HuH-7.5 (cell line): ENCODE results near the gene AACS.
"Not testable (repeated sequence)": the region's sequence is repeated elsewhere in the genome, so short reads cannot be mapped to it uniquely, and the experiment has no call there.

Experiments
- DNase-seq: peaks from one replicate; pipeline ENCODE4 v3.0.0; 2011; ENCODE audit warnings: low spot score

The AACS gene, protein sequence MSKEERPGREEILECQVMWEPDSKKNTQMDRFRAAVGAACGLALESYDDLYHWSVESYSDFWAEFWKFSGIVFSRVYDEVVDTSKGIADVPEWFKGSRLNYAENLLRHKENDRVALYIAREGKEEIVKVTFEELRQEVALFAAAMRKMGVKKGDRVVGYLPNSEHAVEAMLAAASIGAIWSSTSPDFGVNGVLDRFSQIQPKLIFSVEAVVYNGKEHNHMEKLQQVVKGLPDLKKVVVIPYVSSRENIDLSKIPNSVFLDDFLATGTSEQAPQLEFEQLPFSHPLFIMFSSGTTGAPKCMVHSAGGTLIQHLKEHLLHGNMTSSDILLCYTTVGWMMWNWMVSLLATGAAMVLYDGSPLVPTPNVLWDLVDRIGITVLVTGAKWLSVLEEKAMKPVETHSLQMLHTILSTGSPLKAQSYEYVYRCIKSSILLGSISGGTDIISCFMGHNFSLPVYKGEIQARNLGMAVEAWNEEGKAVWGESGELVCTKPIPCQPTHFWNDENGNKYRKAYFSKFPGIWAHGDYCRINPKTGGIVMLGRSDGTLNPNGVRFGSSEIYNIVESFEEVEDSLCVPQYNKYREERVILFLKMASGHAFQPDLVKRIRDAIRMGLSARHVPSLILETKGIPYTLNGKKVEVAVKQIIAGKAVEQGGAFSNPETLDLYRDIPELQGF

GRCh38 chr12:125065021-125065918 is at the start of gene AACS:
Gene AACS (plus strand): TSS chr12:125065435. CDS start chr12:125065585, 150 bp downstream.
- peak; percentile 77 for DNase-seq

DNA sequence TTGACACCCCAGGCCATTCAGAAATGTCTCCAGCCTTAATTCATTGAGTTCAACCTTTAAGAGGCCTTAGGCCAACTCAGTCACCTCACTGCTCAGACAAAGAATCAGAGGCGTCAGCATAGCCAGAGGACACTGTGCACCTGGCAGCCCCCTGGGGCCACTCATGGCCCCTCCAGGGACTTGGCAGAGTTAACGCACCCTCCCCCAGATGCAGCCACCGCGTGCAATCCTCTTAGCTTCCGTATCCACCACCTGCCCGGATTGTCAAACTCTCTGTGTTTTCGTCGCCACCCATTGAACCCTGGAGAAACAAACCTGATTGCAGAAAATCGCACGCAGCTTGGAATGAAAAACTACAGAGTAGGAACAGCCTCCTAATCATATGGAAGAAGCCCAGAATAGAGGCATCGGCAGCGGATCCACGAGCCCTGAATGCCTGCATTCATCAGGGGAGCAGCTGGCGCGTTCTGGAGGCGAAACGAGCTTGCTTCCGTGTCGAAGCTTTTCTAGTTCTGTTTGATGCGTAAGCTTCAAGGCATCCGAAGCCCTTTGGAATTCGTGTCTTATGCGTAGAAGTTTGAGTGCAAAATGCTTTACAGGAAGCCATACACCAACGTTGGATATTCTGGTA is 49.4 kb upstream of the AACS start:
- no peak for DNase-seq

DNA sequence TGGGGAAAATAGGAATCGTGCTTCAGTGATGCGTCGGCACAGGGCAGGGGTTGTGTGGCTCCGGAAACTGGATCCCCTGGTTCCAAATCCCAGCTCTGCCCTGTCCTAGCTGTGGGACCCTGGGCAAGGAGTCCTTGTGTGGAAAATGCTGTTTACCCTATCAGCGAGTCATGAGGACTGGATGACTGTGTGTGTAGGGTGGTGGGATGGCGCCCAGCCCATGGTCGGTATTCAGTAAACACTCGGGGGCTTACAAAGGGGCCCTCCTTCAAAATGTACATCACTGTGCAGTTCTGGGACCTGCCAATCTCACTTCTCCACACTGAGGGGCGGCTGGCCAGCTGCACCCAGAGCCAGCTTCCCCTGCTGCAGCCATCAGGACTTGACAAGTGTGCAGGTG is 47.4 kb upstream of the AACS start:
- no peak for DNase-seq

DNA sequence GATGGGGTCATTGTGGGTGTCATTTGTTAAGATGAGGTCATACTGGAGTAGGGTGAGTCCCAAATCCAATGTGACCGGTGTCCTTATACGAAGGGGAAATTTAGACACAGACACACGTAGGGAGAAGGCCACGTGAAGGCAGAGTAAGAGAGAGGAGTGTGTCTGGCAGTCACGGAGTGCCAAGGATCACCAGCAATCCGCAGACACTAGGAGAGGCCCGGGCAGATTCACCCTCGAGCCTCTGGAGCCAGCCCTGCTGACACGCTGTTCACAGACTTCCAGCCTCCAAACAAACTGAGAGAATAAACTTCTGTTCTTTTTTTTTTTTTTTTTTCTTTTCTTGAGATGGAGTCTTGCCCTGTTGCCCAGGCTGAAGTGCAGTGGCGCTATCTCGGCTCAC is 46.9 kb upstream of the AACS start:
- DNase-seq = no peak

- DNase-seq = no peak
These were observed 44.1 kb upstream of the AACS start for GRCh38 chr12:125021096-125021495.

DNA sequence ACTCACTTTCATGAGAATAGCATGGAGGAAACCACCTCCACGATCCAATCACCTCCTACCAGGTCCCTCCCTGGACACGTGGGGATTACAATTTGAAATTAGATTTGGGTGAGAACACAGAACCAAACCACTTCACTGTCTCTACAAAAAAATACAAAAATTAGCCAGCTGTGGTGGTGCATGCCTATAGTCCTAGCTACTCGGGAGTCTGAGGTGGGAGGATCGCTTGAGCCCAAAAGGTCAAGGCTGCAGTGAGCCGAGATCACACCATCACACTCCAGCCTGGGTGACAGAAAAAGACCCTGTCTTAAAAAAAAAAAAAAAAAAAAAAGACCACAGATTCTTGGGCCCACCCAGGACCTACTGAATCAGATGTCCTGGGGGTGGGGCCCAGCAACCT is 43.5 kb upstream of the AACS start:
- no peak for DNase-seq

DNA sequence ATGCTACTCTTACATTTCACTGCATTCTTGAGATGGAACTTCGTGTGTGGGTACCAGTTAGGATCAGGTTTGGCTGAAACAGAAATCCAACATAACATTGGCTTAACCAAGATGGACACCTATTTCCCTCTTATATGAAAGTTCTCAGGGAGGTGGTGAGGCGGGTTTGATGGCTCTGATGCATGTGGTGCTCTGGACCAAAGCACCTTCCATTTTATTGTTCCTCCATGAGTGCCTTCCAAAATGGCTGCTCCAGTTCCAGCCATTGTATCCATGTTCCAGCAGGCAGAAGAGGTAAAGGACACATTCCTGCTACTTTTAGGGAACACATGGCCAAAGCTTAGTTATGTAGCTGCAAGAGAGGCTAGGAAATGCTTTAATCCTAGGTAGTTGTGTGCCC is 42.2 kb upstream of the AACS start:
- DNase-seq = no peak

- no peak for DNase-seq
These were observed 40.2 kb upstream of the AACS start for GRCh38 chr12:125024949-125025563.

- DNase-seq = no peak
These were observed 39.5 kb upstream of the AACS start for GRCh38 chr12:125025606-125026235.

GRCh38 chr12:125028106-125028505 is 37.1 kb upstream of the AACS start:
- no peak for DNase-seq

DNA sequence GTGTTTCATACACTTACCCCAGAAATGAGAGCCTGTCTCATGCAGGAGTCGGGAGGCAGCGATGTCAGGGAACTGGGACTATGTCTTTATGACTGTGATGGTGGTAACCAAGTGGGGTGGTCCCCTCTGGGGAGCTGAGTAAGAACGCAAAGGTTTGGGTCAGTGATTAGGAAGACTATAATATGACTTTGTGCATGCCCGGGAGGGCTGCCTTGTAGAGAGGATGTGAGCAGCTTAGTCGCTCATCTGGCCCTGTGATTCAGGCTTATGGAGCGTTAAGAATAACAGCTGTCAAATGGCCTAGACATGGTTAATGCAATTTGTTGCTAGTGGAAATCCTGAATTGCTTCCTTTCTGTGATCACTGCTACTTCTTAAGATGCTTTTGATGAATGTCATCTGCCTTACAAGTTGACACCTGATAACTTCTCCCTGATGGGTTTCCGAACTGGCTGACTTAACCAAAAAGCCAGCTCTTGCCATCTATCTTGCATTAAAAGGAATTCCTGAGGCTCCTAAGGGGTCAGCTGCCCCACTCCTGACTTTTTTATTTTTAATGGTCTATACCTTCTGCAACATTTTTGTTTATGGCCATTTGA is 35.4 kb upstream of the AACS start:
- no peak for DNase-seq

GRCh38 chr12:125031471-125031870 is 33.8 kb upstream of the AACS start:
- not testable (repeated sequence) for DNase-seq

- no peak for DNase-seq
These were observed 32.6 kb upstream of the AACS start for GRCh38 chr12:125032466-125033152.

GRCh38 chr12:125033288-125033687 is 31.9 kb upstream of the AACS start:
- DNase-seq = no peak

DNA sequence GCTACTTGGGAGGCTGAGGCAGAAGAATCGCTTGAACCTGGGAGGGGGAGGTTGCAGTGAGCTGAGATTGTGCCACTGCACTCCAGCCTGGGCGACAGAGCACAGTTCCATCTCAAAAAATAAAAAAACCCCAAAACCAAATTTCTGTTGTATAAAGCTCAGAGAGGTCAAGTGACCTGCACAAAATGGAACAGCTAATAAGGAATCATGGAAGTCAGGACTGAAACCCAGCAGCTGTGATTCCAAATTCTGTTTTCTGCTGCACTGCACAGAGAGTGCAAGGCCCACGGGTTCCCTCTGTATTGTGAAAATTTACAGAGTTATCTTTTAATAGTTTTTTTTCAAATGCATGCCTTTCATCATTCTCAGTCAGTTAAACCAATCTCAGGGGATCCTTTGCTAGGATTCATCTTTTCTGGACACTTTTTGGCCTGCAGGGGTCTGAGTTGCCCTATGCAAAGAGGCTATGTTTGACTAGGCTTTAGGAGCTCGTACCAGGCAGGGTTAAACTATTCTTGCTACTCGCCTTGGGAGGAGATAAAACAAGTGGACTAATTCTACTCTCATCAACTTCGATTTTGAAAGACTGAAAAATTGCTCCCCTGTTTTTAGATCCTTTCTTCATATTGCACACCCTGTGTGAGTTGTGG is 26.1 kb upstream of the AACS start:
- no peak for DNase-seq

- DNase-seq = no peak
These were observed 16.2 kb upstream of the AACS start for GRCh38 chr12:125049093-125049458.

DNA sequence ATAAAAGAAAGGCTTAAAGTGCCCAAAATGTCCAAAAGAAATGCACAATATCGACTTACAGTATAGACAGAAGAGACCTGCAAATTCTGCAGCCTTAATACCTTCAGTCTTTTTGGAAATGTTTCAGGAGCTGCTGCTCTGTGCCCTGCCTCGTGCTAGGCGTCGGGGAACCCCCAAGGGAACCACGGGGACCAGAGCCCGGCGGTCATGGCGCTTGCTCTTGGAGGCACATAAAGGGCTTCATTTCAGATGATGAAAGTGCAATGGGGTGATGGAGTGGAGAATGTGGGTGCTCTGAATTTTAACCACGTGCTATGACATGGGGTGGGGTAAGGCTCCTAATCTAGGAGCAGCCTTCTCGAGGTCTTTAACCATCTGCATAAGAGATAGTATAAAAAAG is 14.8 kb upstream of the AACS start:
- DNase-seq = no peak

- DNase-seq = no peak
These were observed 14.4 kb upstream of the AACS start for GRCh38 chr12:125050868-125051267.

- no peak for DNase-seq
These were observed 11.4 kb upstream of the AACS start for GRCh38 chr12:125053821-125054220.

- DNase-seq = no peak
These were observed 9.6 kb upstream of the AACS start for GRCh38 chr12:125055591-125055990.
